Ishikawa (cell line): ENCODE measurements around the gene GXYLT2.

Experiments
- CEBPB ChIP-seq: IDR thresholded peaks from 2 replicates; pipeline ENCODE4 v1.6.1; 2012
- CREB1 ChIP-seq: IDR thresholded peaks from 2 replicates; pipeline ENCODE4 v1.6.1; 2012; ENCODE audit warnings: low read depth
- EGR1 ChIP-seq: IDR thresholded peaks from 2 replicates; pipeline ENCODE4 v1.6.1; 2012
- FOXM1 ChIP-seq: IDR thresholded peaks from 2 replicates; pipeline ENCODE4 v1.6.1; 2012; ENCODE audit warnings: low read depth, borderline replicate concordance
- NFIC ChIP-seq: IDR thresholded peaks from 2 replicates; pipeline ENCODE4 v1.6.1; 2012
- RAD21 ChIP-seq: IDR thresholded peaks from 2 replicates; pipeline ENCODE4 v1.6.1; 2012; ENCODE audit warnings: low read depth
- REST ChIP-seq: IDR thresholded peaks from 2 replicates; pipeline ENCODE4 v1.6.1; 2012; ENCODE audit warnings: low read depth, mild to moderate bottlenecking
- TAF1 ChIP-seq: IDR thresholded peaks from 2 replicates; pipeline ENCODE4 v1.6.1; 2012; ENCODE audit warnings: low read depth, mild to moderate bottlenecking
- TCF12 ChIP-seq: IDR thresholded peaks from 2 replicates; pipeline ENCODE4 v1.6.1; 2012; ENCODE audit warnings: low read depth
- TEAD4 ChIP-seq: IDR thresholded peaks from 2 replicates; pipeline ENCODE4 v1.6.1; 2012
- USF1 ChIP-seq: IDR thresholded peaks from 2 replicates; pipeline ENCODE4 v1.6.1; 2012
- YY1 ChIP-seq: IDR thresholded peaks from 2 replicates; pipeline ENCODE4 v1.6.1; 2012; ENCODE audit warnings: low read depth
- ZBTB7A ChIP-seq: IDR thresholded peaks from 2 replicates; pipeline ENCODE4 v1.6.1; 2012; ENCODE audit warnings: low read depth
- TF ChIP-seq, protein P1 (sequence below): IDR thresholded peaks from 2 replicates; pipeline ENCODE4 v1.6.1; 2012

The GXYLT2 gene

DNA sequence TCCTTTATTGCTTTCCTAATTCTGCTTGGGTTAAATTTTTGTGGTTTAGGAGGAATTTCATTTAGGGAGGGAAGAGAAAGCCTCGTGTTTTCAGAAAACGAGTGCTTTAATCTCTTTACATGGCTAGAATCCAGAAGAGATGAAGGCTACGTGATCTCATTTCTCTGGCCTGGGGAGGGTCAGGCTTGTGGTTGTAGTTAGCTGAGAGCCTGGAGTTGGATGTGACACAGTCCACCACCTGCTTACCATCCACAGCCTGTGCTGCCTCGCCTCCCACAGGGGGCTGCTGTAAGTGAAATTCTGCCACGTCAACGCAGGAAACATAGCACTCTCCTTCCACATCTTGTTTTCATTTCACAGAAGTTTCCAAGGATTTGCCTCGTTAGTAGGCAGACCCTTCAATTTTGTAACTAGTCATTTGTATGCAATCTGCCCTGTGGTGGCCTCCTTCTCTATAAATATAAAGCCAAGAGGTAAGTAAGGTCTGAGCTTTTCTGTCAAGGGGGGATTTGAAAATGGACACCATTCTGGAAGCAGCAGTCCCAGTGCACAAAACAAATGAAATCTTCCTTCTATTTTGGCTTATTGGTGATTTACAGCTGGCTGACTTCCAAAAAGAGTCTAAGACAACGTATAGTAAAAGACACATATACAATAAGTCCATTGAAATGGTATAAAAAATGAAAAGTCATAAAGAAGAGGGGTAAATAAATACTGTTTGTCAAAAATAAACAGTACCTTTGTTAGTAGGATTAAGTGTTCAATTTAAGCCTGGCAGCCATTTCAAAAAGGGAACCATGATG, 3.4 kb downstream of the GXYLT2 start:
- TF ChIP-seq TAF1 (no peak), ZBTB7A (no peak), RAD21 (no peak), EGR1 (no peak), FOXM1 (no peak), CEBPB (no peak), TCF12 (no peak), TEAD4 (no peak), USF1 (no peak), NFIC (no peak), REST (no peak)
- TF ChIP-seq, protein P1, sequence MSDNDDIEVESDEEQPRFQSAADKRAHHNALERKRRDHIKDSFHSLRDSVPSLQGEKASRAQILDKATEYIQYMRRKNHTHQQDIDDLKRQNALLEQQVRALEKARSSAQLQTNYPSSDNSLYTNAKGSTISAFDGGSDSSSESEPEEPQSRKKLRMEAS = no peak

GRCh38 chr3:72892081-72892775, 4.4 kb downstream of the GXYLT2 start:
- no peak for TF ChIP-seq TAF1

- TF ChIP-seq TEAD4 (no peak), YY1 (no peak), CEBPB (no peak), RAD21 (no peak; the same call in 1 of the 2 replicates), ZBTB7A (no peak), CREB1 (no peak), EGR1 (no peak), FOXM1 (no peak), TAF1 (no peak)
- TF ChIP-seq, protein P1 = no peak
Measured at GRCh38 chr3:72892870-72893269, 5.0 kb downstream of the GXYLT2 start.

- TF ChIP-seq USF1 (no peak), RAD21 (no peak), ZBTB7A (no peak), EGR1 (no peak), REST (no peak), CEBPB (no peak), FOXM1 (no peak), TAF1 (no peak), YY1 (no peak), NFIC (no peak)
- TF ChIP-seq, protein P1 = no peak
Measured at GRCh38 chr3:72894976-72895552, 7.2 kb downstream of the GXYLT2 start.

DNA sequence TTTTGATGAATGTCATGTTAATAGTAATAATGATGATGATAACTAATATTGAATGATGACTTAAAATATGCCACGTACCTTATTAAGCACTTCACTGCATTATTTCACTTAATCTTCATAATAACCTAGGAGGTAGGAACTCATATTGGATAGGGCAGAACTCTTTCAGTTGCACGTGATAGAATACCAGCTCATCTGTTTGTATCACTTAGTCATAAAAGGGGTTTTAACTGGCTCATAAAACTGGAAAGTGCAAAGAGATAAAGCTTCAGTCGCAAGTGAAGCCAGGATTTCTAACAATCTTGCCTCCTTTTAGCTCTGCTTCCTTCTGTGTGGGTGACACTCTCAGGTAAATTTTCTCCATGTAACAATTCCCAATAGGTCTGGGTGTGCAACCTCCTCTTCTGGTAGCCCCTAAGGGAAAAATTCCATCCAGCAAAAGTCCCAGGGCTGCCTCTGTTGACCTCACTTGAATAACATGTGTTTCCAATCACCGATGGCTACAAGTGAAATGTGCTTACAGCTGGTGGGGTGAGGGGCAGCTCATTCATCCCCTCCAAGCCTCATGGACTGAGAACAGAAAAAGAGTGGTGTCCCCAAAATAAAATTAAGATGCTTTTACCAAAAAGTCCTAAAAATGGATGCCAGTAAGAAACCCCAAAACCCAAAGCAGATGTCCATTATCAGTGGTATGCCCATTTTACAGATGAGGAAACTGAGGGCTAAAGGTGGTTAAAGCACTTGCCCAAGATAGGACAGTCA, 9.3 kb downstream of the GXYLT2 start:
- TF ChIP-seq YY1 (no peak), RAD21 (no peak), REST (no peak), TEAD4 (no peak)
- TF ChIP-seq, protein P1 = no peak
